ENCODE measurements around the gene FGFBP3. TPM values are rescaled to one million over a fixed set of nuclear protein-coding genes. Genes with fewer than 3 reads are reported as not detected.

FGFBP3 gene
- total and polyA plus RNA-seq, 2 of the 13 experiments (the other 11 are each of a cell fraction or from before 2014, with no cell fraction given), result 0.50 to 2.0 TPM

GRCh38 chr10:91923371-91924211, 14.3 kb upstream of the FGFBP3 start, which contains the start of gene BTAF1 (continued):
- TF ChIP-seq ATF2 (CRISPR knock-in tag; IDR thresholded peaks at IDR 0.05) (peak; percentile 96), ZNF251 (CRISPR knock-in tag; IDR thresholded peaks at IDR 0.05) (no peak), KLF16 (CRISPR knock-in tag; IDR thresholded peaks at IDR 0.05) (peak in 1 of 2 experiments; percentile 77; a peak in 1 of 4 replicates), SRF (IDR thresholded peaks at IDR 0.05; ENCODE audit: low read depth, low read length) (no peak), ZFY (CRISPR knock-in tag; IDR thresholded peaks at IDR 0.05) (peak; percentile 99), TBP (CRISPR knock-in tag; IDR thresholded peaks at IDR 0.05) (no peak), ZNF7 (CRISPR knock-in tag; IDR thresholded peaks at IDR 0.05) (no peak), TCF7 (IDR thresholded peaks at IDR 0.05; ENCODE audit: low read depth) (no peak), KMT2B (CRISPR knock-in tag; IDR thresholded peaks at IDR 0.05) (peak; percentile 96), ZNF17 (CRISPR knock-in tag; IDR thresholded peaks at IDR 0.05) (peak; percentile 62; the same call in 1 of the 2 replicates), ZNF589 (CRISPR knock-in tag; conservative IDR thresholded peaks at IDR 0.05) (no peak; the same call in 1 of the 2 replicates), AFF4 (CRISPR knock-in tag; IDR thresholded peaks at IDR 0.05) (no peak), ZNF574 (CRISPR knock-in tag; IDR thresholded peaks at IDR 0.05) (peak; percentile 96), ZNF460 (CRISPR knock-in tag; IDR thresholded peaks at IDR 0.05; ENCODE audit: borderline replicate concordance) (no peak), KAT2B (IDR thresholded peaks at IDR 0.05; ENCODE audit: borderline replicate concordance, low read depth, low read length) (no peak), PATZ1 (CRISPR knock-in tag; IDR thresholded peaks at IDR 0.05) (no peak; the same call in 1 of the 2 replicates), TP53 (CRISPR knock-in tag; conservative IDR thresholded peaks at IDR 0.05) (no peak), TFE3 (CRISPR knock-in tag; IDR thresholded peaks at IDR 0.05) (peak; percentile 66; the same call in 1 of the 2 replicates)

Measured in HepG2 (cell line).